ENCODE data around the gene KCNK17. TPM values are rescaled to one million over a fixed set of nuclear protein-coding genes. Genes with fewer than 3 reads are reported as not detected.

Gene KCNK17
- total and polyA plus RNA-seq, 2 of the 8 experiments (the other 6 are each of a cell fraction or from before 2014, with no cell fraction given) = 2.9 to 3.4 TPM

DNA sequence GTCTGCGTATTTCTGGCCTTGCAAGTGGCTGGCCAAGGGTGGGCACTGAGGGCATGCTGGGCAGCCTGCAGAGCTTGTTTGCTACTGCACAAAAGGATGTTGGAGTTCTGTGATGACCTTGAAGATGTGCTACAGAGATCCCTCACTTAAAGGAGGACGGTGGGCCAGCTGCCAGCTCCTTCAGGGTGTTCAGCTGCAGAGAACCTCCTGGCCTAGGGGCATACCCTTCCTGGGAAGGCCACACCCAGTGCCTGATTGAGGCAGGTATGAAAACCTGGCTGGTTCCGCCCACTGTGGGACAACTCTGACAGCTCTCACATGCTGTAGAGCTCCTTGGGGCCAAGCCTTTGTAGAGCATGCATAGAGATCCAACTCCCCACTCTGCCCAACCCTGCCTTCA, 3.0 kb upstream of the KCNK17 start:
- H3K4ac ChIP-seq (replicated peaks; ENCODE audit: insufficient read length, low read depth, low read length) = no peak overlapping the region
- H3K4me1 ChIP-seq (replicated peaks in 1 of 4; ENCODE audit: control insufficient read depth in 3 of 4, insufficient read depth in 4 of 4, low read length in 3 of 4) = peaks cover 0 to 5% (median 3%) of the 10 kb centered on the region in 4 experiments; a peak in 4 of 7 replicates
- no peak overlapping the region for H4K5ac ChIP-seq (ENCODE audit: insufficient read length, low read depth, low read length)
- no peak overlapping the region for H2BK5ac ChIP-seq (ENCODE audit: low read depth, low read length)
- ChIA-PET CTCF (ENCODE audit: partially characterized antibody) (interaction anchor here (1.4 to 47.4 kb wide), 3 partner anchors 14 to 251 kb away, joined by 3 to 1738 read pairs (median 4); partner anchors contain the start of gene KCNK5), POLR2A (ENCODE audit: partially characterized antibody) (no interaction called here)
- H4K8ac ChIP-seq (ENCODE audit: extremely low read depth, insufficient read depth, low read length) = no peak overlapping the region
- no peak overlapping the region for H2AK5ac ChIP-seq (ENCODE audit: low read depth, low read length)
- no peak overlapping the region for H3K18ac ChIP-seq (ENCODE audit: extremely low read depth, low read length)
- H3K27ac ChIP-seq (ENCODE audit: low read depth, low read length) = no peak overlapping the region
- H2AFZ ChIP-seq (ENCODE audit: low read length) = no peak overlapping the region
- H3K79me1 ChIP-seq (ENCODE audit: low read depth, low read length) = no peaks in the 10 kb centered on the region; the same call in 1 of the 2 replicates
- H2BK15ac ChIP-seq (ENCODE audit: low read length) = no peak overlapping the region
- H3K36me3 ChIP-seq (ENCODE audit: control insufficient read depth in 2 of 4, insufficient read depth in 4 of 4, low read length in 3 of 4) = no peaks in the 10 kb centered on the region
- peaks cover 12% of the 10 kb centered on the region; the same call in 1 of the 2 replicates for H3K23me2 ChIP-seq (ENCODE audit: low read depth, low read length)
- H3K9me3 ChIP-seq (ENCODE audit: insufficient read depth in 2 of 2, low read depth in 1 of 2, low read length in 1 of 2) = no peaks in the 10 kb centered on the region
- H3K4me3 ChIP-seq (ENCODE audit: extremely low read depth in 1 of 4, insufficient read depth in 2 of 4, low read depth in 3 of 4, low read length in 4 of 4) = no peak overlapping the region
- H3K56ac ChIP-seq (replicated peaks; ENCODE audit: insufficient read length, low read depth, low read length) = no peak overlapping the region
- peaks cover 20 to 39% (median 36%) of the 10 kb centered on the region in 4 experiments for H3K27me3 ChIP-seq (replicated peaks in 1 of 4; ENCODE audit: control insufficient read depth in 3 of 4, extremely low read depth in 1 of 4, insufficient read depth in 3 of 4, low read length in 3 of 4)
- H4K20me1 ChIP-seq (replicated peaks in 1 of 2; ENCODE audit: control insufficient read depth in 1 of 2, insufficient read depth in 2 of 2, low read length in 2 of 2) = peaks cover 0 to 2% of the 10 kb centered on the region in 2 experiments
- 87% methylated on average over 3 of the region's 3 CpGs; no CpG with 5 or more reads in 1 of the 2 experiments for WGBS, 2 experiments (ENCODE audit: extremely low coverage in 1 of 2, insufficient coverage in 1 of 2, insufficient read length in 1 of 2, insufficient replicate concordance in 2 of 2, low coverage in 1 of 2, low lambda C conversion rate in 2 of 2, missing lambda C conversion rate in 1 of 2)
- H4K91ac ChIP-seq (replicated peaks; ENCODE audit: insufficient read length, low read length) = no peak overlapping the region
- no peak overlapping the region for H2BK20ac ChIP-seq (ENCODE audit: low read length)
- H3K14ac ChIP-seq (ENCODE audit: insufficient read length) = no peak overlapping the region
- DNase-seq (ENCODE audit: low read depth in 1 of 2, low spot score in 2 of 2) (no peak), FAIRE-seq (no peak)
- no peak overlapping the region for H3K23ac ChIP-seq (ENCODE audit: insufficient read length)
- H3K79me2 ChIP-seq (ENCODE audit: control insufficient read depth in 1 of 2, insufficient read depth in 2 of 2, low read length in 2 of 2) = no peaks in the 10 kb centered on the region
- H2BK120ac ChIP-seq (replicated peaks; ENCODE audit: low read depth, low read length) = no peak overlapping the region
- H3K9ac ChIP-seq (replicated peaks in 1 of 4; ENCODE audit: extremely low read depth in 1 of 4, low read depth in 3 of 4, low read length in 3 of 4) = no peak overlapping the region
- H3K4me2 ChIP-seq (ENCODE audit: insufficient read depth in 1 of 2, low read depth in 2 of 2, low read length in 2 of 2) = no peak overlapping the region
- no peak overlapping the region for H2BK12ac ChIP-seq (ENCODE audit: low read depth, low read length)
- no peak for TF ChIP-seq TCF12 (IDR thresholded peaks at IDR 0.05; ENCODE audit: low read depth, low read length)
- TF ChIP-seq SP1 (IDR thresholded peaks at IDR 0.05; ENCODE audit: low read depth, low read length) = no peak
- TF ChIP-seq YY1 (IDR thresholded peaks at IDR 0.05; ENCODE audit: low read depth, low read length) = no peak

Measured in H1 (cell line).